ENCODE data around the gene BTBD9. TPM values are rescaled to one million over a fixed set of nuclear protein-coding genes. Genes with fewer than 3 reads are reported as not detected.

The BTBD9 gene
- total and polyA plus RNA-seq, 4 experiments from 2014 or later = 5.2 to 40.4 (median 32.3) TPM

DNA sequence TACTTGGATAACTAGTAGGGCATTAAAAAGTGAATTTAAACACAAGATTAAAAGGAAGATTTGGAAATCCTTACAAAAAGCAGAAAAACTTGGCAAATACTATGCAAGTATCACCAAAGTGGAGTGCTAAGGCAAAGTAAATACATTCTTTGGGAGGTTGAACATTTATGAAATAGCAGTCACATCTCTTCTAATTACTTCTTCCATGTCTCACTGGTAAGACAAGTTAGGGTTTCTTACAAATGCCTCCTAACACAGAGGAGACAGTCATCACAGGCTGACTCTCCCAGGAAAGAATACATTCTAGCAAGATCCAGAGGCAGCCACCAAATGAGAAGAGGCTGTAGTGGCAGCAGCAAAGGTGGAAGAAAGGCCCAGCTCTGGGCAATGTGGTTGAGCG lies 298.2 kb downstream of the BTBD9 start:
- Histone ChIP-seq H3K27ac (ENCODE audit: low read depth, low read length) (no peak overlapping the region), H3K36me3 (ENCODE audit: insufficient read depth, low read length) (no peaks in the 10 kb centered on the region), H3K9me3 (ENCODE audit: control insufficient read depth in 1 of 2, low read length in 2 of 2) (no peaks in the 10 kb centered on the region), H3K27me3 (ENCODE audit: insufficient read depth, low read length) (no peaks in the 10 kb centered on the region), H3K4me3 (ENCODE audit: low read length in 2 of 2) (no peak overlapping the region), H3K4me1 (ENCODE audit: insufficient read depth, low read length) (no peaks in the 10 kb centered on the region)
- Mint-ChIP-seq H3K36me3 (peaks cover 43 to 58% of the 10 kb centered on the region in 2 donors), H3K27me3 (no peaks in the 10 kb centered on the region), H3K27ac (no peak overlapping the region), H3K4me1 (peaks cover 0 to 4% (median under 1%) of the 10 kb centered on the region in 4 donors), H3K9me3 (peaks cover 0 to 11% (median 3%) of the 10 kb centered on the region in 8 donors), H3K4me3 (no peak overlapping the region)
- intact Hi-C loops (cut with micrococcal nuclease) = no loop called here
- DNase-seq = no peak
- CTCF ChIA-PET (ENCODE audit: partially characterized antibody) = interaction anchor here (1.0 kb wide), 1 partner anchor 9 kb away, joined by 3 read pairs; no protein-coding TSS in a partner anchor
- POLR2A ChIA-PET (ENCODE audit: partially characterized antibody) = no interaction called here

DNA sequence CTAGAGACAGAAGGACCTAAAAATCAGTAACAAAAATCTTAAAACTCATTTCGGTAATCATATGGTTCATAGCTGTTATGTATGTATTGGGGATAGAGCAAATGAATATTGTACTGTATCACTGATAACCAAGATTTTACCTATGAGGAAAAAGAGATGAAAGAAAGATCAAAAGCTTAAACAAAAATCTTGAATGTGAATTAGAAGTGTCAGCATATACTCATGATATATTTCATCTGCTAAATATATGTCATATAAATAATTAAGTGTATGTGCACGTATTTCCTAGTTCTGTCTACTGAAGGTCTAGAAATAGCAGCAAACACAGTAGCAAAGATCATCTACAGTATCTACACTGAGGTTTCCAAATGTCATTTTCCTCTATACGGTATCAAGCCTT lies 299.8 kb downstream of the BTBD9 start:
- Histone ChIP-seq H3K27ac (ENCODE audit: low read depth, low read length) (no peak overlapping the region), H3K4me3 (ENCODE audit: low read length in 2 of 2) (no peak overlapping the region), H3K36me3 (ENCODE audit: insufficient read depth, low read length) (no peaks in the 10 kb centered on the region), H3K27me3 (ENCODE audit: insufficient read depth, low read length) (no peaks in the 10 kb centered on the region), H3K4me1 (ENCODE audit: insufficient read depth, low read length) (no peaks in the 10 kb centered on the region), H3K9me3 (ENCODE audit: control insufficient read depth in 1 of 2, low read length in 2 of 2) (no peaks in the 10 kb centered on the region)
- Mint-ChIP-seq H3K27ac (no peak overlapping the region), H3K4me1 (no peaks in the 10 kb centered on the region), H3K36me3 (peaks cover 44 to 56% of the 10 kb centered on the region in 2 donors), H3K27me3 (no peaks in the 10 kb centered on the region), H3K9me3 (peaks cover 0 to 19% (median 8%) of the 10 kb centered on the region in 8 donors), H3K4me3 (no peak overlapping the region)
- intact Hi-C loops (cut with micrococcal nuclease) = no loop called here
- CTCF ChIA-PET (ENCODE audit: partially characterized antibody) = no interaction called here
- POLR2A ChIA-PET (ENCODE audit: partially characterized antibody) = no interaction called here
- DNase-seq = no peak

GRCh38 chr6:38337819-38338465 lies 301.8 kb downstream of the BTBD9 start:
- H3K4me1 Mint-ChIP-seq = no peaks in the 10 kb centered on the region
- H3K27ac Mint-ChIP-seq = no peak overlapping the region
- Histone ChIP-seq H3K4me3 (ENCODE audit: low read length in 2 of 2) (no peak overlapping the region), H3K27me3 (ENCODE audit: insufficient read depth, low read length) (no peaks in the 10 kb centered on the region), H3K36me3 (ENCODE audit: insufficient read depth, low read length) (no peaks in the 10 kb centered on the region), H3K27ac (ENCODE audit: low read depth, low read length) (no peak overlapping the region), H3K4me1 (ENCODE audit: insufficient read depth, low read length) (no peaks in the 10 kb centered on the region), H3K9me3 (ENCODE audit: control insufficient read depth in 1 of 2, low read length in 2 of 2) (no peaks in the 10 kb centered on the region)
- intact Hi-C loops (cut with micrococcal nuclease) = no loop called here
- peaks cover 44 to 58% of the 10 kb centered on the region in 2 donors for H3K36me3 Mint-ChIP-seq
- no peaks in the 10 kb centered on the region for H3K27me3 Mint-ChIP-seq
- H3K9me3 Mint-ChIP-seq = peaks cover 0 to 37% (median 20%) of the 10 kb centered on the region in 8 donors
- DNase-seq = no peak
- H3K4me3 Mint-ChIP-seq = no peak overlapping the region
- ChIA-PET CTCF (ENCODE audit: partially characterized antibody) (no interaction called here), POLR2A (ENCODE audit: partially characterized antibody) (no interaction called here)

DNA sequence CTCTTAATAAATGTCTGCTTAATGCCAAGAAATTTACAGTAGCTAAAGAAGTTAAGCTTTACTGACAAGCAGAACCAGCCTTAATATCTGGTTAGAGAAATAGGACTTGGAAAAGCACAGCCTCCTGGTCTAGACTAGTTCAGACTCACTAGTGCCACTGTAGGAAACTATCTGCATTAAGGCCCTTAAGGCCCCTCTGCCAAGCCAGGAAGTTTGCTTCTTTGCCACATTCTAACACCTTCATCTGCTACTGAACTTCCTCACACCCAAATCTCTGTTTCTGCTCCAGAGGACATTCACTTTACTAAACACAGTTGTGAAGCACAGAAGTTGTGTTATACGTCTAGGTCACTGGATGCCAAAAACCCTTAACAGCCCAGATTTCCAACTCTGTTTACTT lies 302.8 kb downstream of the BTBD9 start:
- H3K36me3 Mint-ChIP-seq = peaks cover 50 to 60% of the 10 kb centered on the region in 2 donors

DNA sequence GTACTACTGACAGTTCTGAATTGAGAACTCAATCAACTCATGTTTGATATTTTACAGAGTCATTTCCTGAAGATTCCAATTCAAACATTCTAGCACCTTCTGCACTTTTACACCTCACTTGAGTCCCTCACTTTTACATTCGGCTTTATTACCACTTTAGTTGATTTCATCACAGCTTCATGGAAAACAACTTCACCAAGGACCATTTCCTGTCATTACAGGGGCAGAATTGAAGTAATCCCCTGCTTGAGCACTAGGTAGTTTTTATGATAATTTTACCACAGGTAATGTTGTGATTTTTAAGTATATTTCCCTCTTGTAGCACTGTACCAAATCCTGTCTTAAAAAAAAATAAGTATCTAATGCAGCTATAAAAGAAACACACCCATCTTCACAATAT lies 312.9 kb downstream of the BTBD9 start:
- Mint-ChIP-seq H3K27ac (peak overlapping the region in 1 of 7 donors; percentile 25), H3K27me3 (no peaks in the 10 kb centered on the region), H3K36me3 (peaks cover 5 to 25% of the 10 kb centered on the region in 2 donors), H3K4me1 (peaks cover 0 to 2% (median 1%) of the 10 kb centered on the region in 4 donors), H3K9me3 (no peaks in the 10 kb centered on the region), H3K4me3 (no peak overlapping the region)
- intact Hi-C loops (cut with micrococcal nuclease) = no loop called here
- Histone ChIP-seq H3K27ac (ENCODE audit: low read depth, low read length) (no peak overlapping the region), H3K9me3 (ENCODE audit: control insufficient read depth in 1 of 2, low read length in 2 of 2) (no peaks in the 10 kb centered on the region), H3K27me3 (ENCODE audit: insufficient read depth, low read length) (no peaks in the 10 kb centered on the region), H3K36me3 (ENCODE audit: insufficient read depth, low read length) (no peaks in the 10 kb centered on the region), H3K4me3 (ENCODE audit: low read length in 2 of 2) (no peak overlapping the region), H3K4me1 (ENCODE audit: insufficient read depth, low read length) (no peaks in the 10 kb centered on the region)
- ChIA-PET POLR2A (ENCODE audit: partially characterized antibody) (no interaction called here), CTCF (ENCODE audit: partially characterized antibody) (no interaction called here)
- DNase-seq = no peak

More for the DNA sequence above, 302.8 kb downstream of the BTBD9 start:
- H3K27me3 ChIP-seq (ENCODE audit: insufficient read depth, low read length) = no peaks in the 10 kb centered on the region
- peaks cover 0 to 38% (median 20%) of the 10 kb centered on the region in 8 donors for H3K9me3 Mint-ChIP-seq
- intact Hi-C loops (cut with micrococcal nuclease) = no loop called here
- H3K4me3 ChIP-seq (ENCODE audit: low read length in 2 of 2) = no peak overlapping the region
- POLR2A ChIA-PET (ENCODE audit: partially characterized antibody) = no interaction called here
- H3K27me3 Mint-ChIP-seq = no peaks in the 10 kb centered on the region
- H3K9me3 ChIP-seq (ENCODE audit: control insufficient read depth in 1 of 2, low read length in 2 of 2) = no peaks in the 10 kb centered on the region
- no peak overlapping the region for H3K27ac Mint-ChIP-seq
- H3K27ac ChIP-seq (ENCODE audit: low read depth, low read length) = no peak overlapping the region
- DNase-seq = no peak
- no peaks in the 10 kb centered on the region for H3K4me1 ChIP-seq (ENCODE audit: insufficient read depth, low read length)
- H3K36me3 ChIP-seq (ENCODE audit: insufficient read depth, low read length) = no peaks in the 10 kb centered on the region
- CTCF ChIA-PET (ENCODE audit: partially characterized antibody) = no interaction called here
- no peak overlapping the region for H3K4me3 Mint-ChIP-seq
- H3K4me1 Mint-ChIP-seq = peaks cover 0 to 2% (median 0%) of the 10 kb centered on the region in 4 donors

DNA sequence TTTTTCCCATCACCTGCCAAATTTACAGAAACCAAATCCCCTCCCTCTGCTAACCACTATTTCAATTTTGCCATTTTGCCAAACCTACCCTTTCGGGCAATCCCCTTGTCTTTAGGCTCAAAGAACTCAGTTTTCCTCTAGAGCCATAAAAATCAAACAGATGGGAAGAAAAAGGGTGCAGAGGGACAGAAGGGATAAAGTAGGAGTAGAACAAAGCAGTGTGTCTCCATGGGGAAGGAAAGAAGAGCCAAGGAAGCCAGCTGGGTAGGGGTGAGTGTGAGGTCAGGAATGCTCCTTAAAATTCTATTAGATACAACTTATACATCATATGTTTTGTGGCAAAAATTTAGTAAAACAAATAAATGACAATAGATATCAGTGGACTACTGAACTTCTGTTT lies 316.5 kb downstream of the BTBD9 start:
- Histone ChIP-seq H3K4me1 (ENCODE audit: insufficient read depth, low read length) (no peaks in the 10 kb centered on the region), H3K27me3 (ENCODE audit: insufficient read depth, low read length) (no peaks in the 10 kb centered on the region), H3K27ac (ENCODE audit: low read depth, low read length) (no peak overlapping the region), H3K9me3 (ENCODE audit: control insufficient read depth in 1 of 2, low read length in 2 of 2) (no peaks in the 10 kb centered on the region), H3K36me3 (ENCODE audit: insufficient read depth, low read length) (no peaks in the 10 kb centered on the region), H3K4me3 (ENCODE audit: low read length in 2 of 2) (no peak overlapping the region)
- POLR2A ChIA-PET (ENCODE audit: partially characterized antibody) = no interaction called here
- Mint-ChIP-seq H3K36me3 (peaks cover 3 to 35% of the 10 kb centered on the region in 2 donors), H3K9me3 (no peaks in the 10 kb centered on the region), H3K27ac (peak overlapping the region in 1 of 7 donors; percentile 86), H3K4me1 (peaks cover 0 to 4% (median under 1%) of the 10 kb centered on the region in 4 donors), H3K27me3 (no peaks in the 10 kb centered on the region), H3K4me3 (no peak overlapping the region)
- CTCF ChIA-PET (ENCODE audit: partially characterized antibody) = no interaction called here
- intact Hi-C loops (cut with micrococcal nuclease) = no loop called here
- no peak for DNase-seq

DNA sequence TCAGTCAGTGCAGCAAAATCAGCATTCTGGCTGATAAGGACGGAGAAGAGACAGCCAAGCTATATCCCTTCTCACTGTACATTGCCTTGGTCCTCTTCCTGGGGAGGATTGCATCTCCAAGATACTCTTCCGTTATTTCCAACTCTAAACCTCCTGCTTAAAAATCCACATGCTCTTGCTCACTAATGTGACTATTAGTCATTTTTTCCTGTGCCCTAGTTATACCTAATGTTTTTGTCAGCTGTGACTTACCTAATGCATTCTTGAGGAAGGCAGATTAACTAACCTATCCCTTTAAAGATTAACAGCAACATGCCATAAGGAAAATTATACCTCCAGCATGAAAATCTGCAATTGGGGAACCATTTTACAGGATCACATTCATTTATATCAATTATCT lies 317.6 kb downstream of the BTBD9 start:
- intact Hi-C loops (cut with micrococcal nuclease) = no loop called here
- Mint-ChIP-seq H3K36me3 (peaks cover 1 to 37% of the 10 kb centered on the region in 2 donors), H3K27me3 (no peaks in the 10 kb centered on the region), H3K4me3 (no peak overlapping the region), H3K9me3 (no peaks in the 10 kb centered on the region), H3K27ac (no peak overlapping the region), H3K4me1 (peaks cover 0 to 4% (median 0%) of the 10 kb centered on the region in 4 donors)
- no peaks in the 10 kb centered on the region for H3K27me3 ChIP-seq (ENCODE audit: insufficient read depth, low read length)
- H3K9me3 ChIP-seq (ENCODE audit: control insufficient read depth in 1 of 2, low read length in 2 of 2) = no peaks in the 10 kb centered on the region
- H3K4me1 ChIP-seq (ENCODE audit: insufficient read depth, low read length) = no peaks in the 10 kb centered on the region
- H3K27ac ChIP-seq (ENCODE audit: low read depth, low read length) = no peak overlapping the region
- H3K4me3 ChIP-seq (ENCODE audit: low read length in 2 of 2) = no peak overlapping the region
- DNase-seq = no peak
- ChIA-PET CTCF (ENCODE audit: partially characterized antibody) (no interaction called here), POLR2A (ENCODE audit: partially characterized antibody) (no interaction called here)
- H3K36me3 ChIP-seq (ENCODE audit: insufficient read depth, low read length) = no peaks in the 10 kb centered on the region

Data from CD4-positive, alpha-beta memory T cell (primary cell).